ENCODE data around the gene CCDC88B. TPM values are rescaled to one million over a fixed set of nuclear protein-coding genes. Genes with fewer than 3 reads are reported as not detected.

Gene CCDC88B
- total and polyA plus RNA-seq, 2 of the 8 experiments (the other 6 are each of a cell fraction or from before 2014, with no cell fraction given), result 5.9 to 12.5 TPM

GRCh38 chr11:64395545-64396078, 55.6 kb downstream of the CCDC88B start (continued):
- no peak for TF ChIP-seq E2F6 (IDR thresholded peaks at IDR 0.05)
- TF ChIP-seq MAX (IDR thresholded peaks at IDR 0.05), result no peak
- TF ChIP-seq EP300 (IDR thresholded peaks at IDR 0.05; ENCODE audit: borderline replicate concordance in 1 of 2, low read depth in 2 of 2, low read length in 2 of 2), result no peak
- no peak for TF ChIP-seq YY1 (IDR thresholded peaks at IDR 0.05; ENCODE audit: low read depth, low read length)
- no peak for TF ChIP-seq GTF2F1 (IDR thresholded peaks at IDR 0.05; ENCODE audit: borderline replicate concordance, low read depth, low read length)
- TF ChIP-seq FOSL1 (IDR thresholded peaks at IDR 0.05; ENCODE audit: insufficient read depth, low read depth, low read length), result no peak
- no peak for TF ChIP-seq RXRA (IDR thresholded peaks at IDR 0.05; ENCODE audit: insufficient read depth, low read depth, low read length)

All from H1 (cell line).